RPMI8226 (cell line): ENCODE measurements around the gene MEGF10.
"Not testable (repeated sequence)": the region's sequence is repeated elsewhere in the genome, so short reads cannot be mapped to it uniquely, and the experiment has no call there.

ENCODE experiments used
- DNase-seq: peaks from one replicate; pipeline ENCODE4 v3.0.0-alpha.2; 2015

The MEGF10 gene

DNA sequence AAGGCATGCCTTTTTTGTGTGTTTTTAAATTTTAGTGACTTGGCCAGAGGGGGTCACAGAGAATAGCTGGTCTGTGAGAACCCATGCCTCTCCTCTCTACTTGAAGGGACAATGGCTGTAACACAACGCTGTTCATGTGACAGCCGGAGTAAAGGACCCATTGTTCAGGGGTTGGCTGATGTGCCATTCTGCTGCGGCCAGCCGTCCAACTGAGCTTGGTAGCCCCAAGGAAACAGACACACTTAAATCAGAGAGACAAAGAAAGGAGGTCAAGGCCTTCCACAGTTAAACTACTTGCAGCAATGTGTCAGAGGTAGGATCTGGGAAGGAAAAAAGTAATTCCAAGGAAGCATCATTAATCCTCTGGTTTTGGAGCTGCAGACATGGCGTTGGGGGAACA lies 8.1 kb downstream of the MEGF10 start:
- DNase-seq, result no peak

DNA sequence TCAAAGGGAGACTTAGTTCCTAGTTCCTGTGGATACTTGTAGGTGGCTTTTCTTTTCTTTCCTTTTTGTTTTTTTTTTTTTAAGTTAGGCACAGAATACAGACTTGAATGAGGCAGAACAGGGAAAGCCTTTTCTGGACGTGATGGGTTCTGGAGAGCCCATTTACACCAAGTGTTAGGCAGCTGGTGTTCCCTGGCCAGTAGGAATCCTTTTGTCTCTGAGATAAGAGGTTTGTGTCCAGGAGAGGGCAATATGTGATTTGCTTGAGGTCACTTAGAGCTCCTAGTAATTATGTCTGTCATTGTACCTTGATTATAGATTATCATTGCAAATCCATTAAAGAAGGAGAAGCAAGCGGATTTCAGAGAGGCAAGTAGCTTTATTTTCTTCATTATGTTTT lies 9.1 kb downstream of the MEGF10 start:
- DNase-seq, result no peak

DNA sequence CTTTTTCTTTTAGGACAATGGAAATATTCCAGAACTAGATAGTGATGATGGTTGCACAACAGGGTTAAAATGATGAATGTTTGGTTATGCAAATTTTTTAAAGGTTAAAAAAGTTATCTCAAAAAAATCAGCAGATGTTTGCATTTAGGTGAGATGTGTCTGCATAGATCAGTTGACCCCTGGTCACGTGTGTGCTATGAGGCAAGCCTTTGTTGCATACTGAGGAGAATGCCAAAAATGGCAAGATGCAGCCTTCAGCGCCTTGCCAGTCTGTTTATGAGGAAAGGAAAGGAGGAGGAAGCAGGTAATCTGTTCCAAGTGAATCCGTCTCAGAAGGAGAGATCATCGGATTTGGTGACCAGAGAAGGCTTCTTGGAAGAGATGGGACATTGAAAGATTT lies 11.9 kb downstream of the MEGF10 start:
- no peak for DNase-seq

DNA sequence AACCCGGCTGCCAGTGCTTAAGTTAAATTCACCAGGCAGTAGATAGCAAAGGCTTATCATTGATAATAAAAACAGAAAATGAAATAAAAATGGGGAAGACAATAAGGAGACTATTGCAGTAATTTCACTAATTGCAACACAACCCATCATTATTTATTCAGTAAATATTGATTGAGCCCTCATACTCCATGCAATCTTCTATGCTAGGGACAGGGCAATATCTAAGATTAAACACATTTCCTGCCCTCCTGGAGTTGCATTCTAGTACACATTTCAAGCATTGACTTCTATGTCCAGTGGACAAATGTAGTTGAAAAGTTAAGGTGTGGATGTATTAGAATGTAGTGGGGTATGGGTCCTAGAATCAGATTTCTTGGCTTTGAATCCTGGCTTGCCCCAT lies 12.8 kb downstream of the MEGF10 start:
- DNase-seq, result no peak

DNA sequence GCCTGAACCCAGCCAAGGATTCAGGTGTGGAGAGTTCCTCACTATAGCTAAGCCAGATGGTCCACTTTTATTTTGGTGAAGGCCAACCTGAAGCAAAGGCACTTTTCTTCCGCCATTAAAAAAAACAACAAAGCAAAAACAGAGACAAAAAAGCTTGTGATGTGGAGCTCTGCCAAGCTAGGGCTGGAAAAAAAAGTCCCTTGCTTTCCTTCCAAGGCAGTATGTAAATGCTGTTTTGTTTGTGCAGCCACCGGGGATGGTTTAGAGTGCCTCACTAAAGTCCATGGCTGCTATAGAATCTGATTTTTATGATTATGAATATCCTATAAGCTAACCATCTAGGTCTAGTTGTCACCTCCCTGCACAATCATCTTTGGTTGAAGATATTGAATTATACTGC lies 14.9 kb downstream of the MEGF10 start:
- DNase-seq, result no peak

DNA sequence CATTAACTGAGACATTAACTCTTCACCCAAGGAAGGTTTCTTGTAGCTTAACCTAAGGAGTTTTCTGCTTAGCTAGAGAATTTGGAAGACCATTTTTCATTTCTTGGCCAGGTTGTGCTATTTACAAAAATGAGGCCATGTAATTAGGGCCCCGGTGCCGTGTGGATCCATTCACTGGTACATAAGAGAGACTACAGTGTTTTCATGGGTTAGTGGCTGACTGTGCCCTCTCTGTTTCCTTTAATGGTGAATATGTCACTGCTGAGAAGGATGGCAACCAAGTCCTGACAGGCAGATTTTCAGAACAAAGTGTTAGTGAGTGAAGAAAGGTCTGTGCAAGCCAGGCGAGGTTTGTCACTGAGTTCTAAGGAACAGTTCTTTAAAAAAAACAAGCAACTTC lies 15.4 kb downstream of the MEGF10 start:
- no peak for DNase-seq

DNA sequence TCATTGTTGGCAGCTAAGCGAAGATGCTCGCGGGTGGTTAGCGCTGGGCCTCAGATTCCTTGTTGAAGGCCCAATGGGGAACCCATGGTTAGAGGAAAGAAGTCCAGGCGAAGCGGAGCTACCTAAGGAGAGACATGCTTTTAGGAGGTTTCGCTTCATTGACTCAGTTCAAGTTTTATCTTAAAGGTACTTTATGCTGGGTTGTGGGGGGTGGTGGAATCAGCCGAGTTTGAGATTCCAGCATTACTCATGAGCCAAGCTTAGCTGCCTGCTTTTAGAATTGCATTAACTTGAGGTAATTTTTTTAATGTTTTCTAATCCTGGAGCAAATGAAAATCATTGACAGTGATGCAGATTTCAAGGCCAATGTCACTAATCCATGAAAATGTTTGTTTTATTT lies 16.1 kb downstream of the MEGF10 start:
- DNase-seq, result no peak

DNA sequence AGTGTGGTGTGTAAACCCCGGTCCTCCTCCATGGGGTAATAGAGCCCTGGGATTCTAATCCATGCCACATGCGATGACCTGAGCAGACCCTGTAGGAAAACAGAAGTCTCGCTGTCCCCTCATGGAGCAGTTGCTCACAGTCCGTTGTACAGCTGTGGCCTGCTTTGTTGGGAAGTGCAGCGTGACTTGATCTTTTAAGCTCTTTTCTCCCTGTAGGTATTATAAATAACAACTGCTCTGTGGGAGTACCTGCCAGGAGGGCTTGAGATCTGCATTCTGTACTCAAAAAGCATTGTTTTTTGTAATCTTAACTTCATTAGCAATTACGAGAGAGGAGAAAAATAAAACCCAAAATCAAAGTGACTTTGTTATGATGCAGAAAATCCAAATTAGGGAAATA lies 17.3 kb downstream of the MEGF10 start:
- DNase-seq, result no peak

DNA sequence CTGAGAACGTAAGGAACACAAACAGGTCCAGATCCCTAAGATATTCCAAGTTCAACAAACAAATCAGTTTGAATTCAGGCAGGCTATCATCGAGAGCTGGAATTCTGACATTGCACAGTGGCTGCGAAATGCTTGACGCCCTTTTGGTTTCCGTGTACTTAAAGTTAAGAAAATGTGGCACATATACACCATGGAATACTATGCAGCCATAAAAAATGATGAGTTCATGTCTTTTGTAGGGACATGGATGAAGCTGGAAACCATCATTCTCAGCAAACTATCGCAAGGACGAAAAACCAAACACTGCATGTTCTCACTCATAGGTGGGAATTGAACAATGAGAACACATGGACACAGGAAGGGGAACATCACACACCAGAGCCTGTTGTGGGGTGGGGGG lies 17.7 kb downstream of the MEGF10 start:
- not testable (repeated sequence) for DNase-seq

DNA sequence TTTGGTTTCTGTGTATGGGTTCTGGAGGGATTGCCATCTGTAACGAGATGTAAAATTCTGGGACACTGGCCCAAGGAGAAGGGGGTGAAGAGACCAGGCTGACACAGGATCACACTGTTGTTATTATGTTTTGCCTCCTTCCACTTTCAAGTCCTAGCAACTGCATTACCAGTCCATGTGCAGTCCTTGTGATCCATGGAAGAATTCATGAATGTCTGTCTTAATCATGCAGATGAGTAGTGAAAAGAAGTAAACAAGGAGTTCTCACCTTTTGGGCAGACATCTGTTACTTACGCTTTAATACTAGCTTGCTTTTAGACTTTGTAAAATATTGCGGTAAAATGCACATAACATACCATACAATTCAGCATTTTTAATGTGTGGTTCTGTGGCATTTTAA lies 18.3 kb downstream of the MEGF10 start:
- no peak for DNase-seq

DNA sequence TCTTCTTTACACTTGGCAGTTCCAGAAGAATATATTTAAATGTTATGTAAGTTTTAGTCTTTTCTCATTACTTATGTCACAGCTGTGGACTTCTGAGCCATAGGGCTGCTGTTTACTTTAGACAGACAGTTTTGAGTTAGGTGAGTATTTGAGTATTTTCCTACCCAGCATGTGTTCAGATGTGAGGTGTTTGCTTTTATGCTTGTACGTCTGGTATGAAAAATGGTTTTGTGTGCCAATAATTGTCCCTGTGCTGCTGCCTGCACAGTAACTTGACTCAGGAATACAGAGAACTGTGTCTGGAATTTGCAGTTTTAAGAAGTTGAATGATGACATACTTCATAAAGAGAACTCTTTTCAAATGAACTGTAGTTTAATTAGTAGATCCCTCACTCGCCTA lies 20.8 kb downstream of the MEGF10 start:
- no peak for DNase-seq

DNA sequence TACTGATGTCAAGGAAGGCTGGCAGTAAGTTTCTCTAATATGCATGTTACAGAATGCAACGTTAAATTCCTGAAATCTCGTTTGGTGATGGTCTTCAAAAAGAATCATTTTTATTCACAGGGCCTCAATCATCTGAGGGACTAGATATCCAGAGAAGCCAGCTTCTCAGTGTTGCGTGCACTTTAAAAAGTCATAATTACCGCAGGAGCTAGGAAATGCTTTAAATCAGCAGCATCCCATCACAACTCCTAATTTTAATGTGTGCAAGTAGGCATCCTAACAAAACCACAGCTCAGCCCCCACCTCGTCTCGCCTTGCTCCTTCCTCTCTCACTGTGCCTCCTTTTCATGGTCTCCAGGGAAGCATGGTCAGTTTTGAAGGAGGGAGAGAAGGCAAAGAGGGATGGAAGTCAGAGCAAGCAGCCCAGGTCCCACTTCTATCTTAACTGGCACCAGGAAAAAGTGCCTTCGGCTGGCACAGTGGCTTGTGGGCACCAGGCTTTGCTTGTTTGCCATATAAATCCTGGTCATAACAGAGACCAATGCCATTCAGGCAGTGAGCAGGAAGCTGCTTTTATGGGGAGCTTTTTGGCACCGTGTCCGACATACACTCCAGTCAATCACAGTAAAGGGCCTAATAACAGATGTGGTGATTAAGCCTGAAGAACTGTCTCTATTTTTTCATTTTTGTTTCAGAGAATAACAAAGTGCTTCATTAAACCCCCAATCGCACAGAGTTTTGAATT lies 21.4 kb downstream of the MEGF10 start:
- DNase-seq, result no peak

DNA sequence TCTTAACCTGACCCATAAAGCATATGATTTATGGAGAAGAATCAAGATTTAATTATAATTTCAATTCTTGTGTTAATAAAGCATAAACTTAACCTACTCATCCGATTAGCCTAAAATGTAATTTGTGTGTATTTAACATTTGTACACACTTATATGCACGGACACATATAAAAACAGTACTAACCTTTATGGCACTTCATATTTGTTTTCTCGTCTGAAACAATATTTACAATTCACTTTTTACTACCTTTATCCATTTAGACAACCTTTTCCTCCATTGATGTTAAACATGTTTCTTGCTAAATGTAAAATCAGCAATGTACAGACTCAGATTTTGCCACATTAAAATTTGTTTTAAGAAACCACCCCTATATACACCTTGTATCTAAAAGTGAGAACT lies 22.8 kb downstream of the MEGF10 start:
- DNase-seq, result no peak

DNA sequence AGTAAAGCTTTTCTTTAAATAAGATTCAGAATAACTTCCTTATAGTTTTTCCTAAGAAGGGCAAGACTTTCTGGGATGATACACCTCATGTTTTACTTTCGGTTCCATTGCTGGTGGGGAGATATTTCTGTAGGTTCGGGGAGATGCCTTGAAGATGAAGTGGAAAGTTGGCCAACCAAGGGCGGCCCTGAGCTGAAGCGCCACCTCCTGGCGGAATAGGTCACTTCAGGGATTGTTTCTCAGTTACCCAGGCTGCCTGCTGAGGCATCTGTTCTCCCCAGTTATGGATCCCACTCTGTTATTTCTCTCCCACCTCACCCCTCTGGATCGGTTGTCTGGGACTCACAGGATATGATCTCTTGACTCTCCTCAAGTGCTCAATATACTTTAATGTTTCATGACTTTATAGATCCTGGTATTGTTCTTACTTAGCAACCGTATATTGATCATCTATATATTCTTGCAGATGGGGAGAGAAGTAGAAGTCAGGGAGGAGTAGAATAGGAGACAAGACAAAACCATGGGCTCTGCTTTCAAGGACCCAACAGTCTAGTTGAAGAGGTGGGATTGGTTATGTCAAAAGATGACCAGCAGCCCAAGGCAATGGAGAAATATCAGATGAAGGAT lies 23.4 kb downstream of the MEGF10 start:
- peak; percentile 50 for DNase-seq

DNA sequence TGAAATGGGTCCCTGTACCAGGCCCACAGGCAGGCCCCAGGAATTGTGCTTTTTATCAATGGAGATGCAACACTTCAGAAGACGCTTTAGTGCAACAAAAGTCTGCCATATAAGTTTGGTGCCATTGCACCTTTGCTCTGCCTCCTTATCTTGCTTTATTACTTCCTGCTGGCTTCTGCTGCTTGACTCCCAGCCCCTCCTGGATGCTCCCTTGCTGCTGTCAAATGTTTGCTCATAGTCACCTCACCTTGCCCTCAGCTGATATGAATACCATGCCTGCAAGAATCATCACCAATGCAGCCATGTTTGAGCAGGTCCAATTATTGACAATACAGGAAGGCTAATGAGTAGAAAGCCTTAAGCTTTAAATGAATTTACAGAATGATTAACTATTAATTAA lies 25.4 kb downstream of the MEGF10 start:
- DNase-seq, result no peak

DNA sequence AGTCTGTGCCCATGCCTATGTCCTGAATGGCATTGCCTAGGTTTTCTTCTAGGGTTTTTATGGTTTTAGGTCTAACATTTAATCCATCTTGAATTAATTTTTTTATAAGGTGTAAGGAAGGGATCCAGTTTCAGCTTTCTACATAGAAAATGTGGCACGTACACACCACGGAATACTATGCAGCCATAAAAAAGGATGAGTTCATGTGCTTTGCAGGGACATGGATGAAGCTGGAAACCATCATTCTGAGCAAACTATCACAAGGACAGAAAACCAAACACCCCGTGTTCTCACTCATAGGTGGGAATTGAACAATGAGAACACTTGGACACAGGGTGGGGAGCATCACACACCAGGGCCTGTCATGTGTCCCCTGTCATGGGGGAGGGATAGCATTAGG lies 26.8 kb downstream of the MEGF10 start:
- not testable (repeated sequence) for DNase-seq

DNA sequence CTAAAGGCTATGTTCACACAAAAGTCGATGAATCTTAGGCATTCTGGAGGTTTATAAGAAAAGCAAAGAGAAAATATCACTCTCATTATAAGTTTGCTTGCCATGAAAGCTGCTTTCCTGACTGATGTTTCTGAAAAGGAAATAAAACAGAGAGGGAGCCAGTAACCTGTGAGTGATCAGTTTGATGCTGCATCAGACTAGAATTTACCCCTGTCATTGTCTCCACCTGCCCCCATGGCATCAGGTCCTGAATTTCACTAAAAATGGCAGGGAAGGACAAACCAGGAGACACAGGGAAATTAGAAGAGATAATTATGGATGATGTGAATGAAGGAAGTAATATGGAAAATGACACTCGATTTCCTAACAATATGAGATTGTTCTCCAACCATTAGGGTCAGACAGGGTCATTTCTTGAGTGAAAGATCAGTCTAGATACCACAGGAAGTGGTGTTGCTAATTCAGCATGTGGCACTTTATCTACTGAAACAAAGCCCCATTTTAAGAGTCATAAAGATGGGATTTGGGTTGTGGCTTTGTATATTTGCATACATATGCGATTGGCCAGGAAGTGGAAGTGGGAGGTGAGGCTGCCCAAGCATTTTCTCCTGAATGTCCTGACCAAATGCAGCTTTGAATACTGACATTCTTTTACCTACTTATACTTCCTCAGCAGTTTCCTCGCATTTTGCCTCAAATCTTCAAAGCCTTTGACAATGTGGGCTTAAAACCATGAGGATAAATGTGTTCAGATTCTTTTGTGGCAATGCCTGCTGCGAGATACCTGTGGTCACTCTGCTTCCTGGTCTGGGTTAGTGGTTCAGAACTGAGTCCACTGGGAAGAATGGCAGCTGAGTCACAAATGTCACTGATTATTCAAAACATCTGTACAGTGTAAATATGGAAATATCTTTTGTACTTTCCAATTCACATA lies 29.7 kb downstream of the MEGF10 start:
- no peak for DNase-seq

DNA sequence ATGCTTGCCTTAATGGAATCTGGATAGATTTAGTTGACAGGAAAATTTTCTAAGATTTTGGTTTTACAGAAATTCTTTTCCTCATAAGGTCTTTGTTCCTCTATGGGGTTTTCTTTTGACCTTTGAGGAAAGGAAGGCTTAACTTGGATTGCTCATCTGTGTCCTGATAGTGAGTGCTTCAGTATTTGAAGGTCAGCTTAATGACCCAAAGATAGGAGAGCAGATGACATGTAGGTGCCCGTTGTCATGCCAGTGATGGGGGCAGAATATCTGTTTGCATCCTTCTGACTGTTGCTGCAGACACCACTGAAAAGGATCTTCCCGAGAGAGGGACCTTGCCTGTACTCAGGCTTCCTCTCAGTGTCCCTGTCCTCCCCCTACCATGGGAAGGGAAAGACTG lies 30.9 kb downstream of the MEGF10 start:
- DNase-seq, result no peak

DNA sequence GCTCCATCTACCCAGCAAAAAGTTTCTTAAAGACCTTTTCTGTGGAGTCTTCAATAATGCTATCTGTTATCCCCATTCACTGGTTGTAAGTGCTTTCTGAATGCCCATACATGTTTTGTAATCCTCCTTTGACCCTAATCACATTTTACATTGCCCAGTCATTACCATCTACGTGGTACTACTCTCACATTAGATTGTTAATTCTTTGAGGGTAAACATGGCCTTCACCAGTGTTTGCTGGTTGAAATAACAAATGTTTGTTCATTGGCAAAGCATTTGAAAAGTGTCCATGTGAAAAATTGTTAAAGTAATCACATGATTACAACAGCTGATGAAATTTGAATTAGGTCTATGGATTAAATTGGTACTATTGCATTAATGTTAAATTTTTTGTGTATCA lies 31.8 kb downstream of the MEGF10 start:
- DNase-seq, result no peak

DNA sequence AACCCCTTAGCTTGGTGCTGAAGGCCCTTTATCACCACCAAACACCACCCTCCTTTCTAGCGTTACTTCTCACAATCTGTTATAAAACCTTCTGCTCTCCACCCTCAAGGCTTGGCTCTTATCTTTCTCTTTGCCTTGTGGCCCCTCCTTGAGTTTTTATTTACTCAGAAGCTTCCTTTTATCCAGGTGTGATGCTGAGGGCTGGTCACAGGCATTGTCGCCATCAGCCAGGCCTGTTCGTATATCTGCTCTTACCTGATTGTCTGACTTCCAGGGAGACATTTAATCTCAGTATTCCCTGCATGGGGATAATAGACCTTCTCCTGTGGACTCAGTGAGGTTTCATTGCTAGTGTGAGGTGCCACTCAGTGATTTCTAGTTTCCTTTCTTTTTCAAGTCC lies 34.2 kb downstream of the MEGF10 start:
- no peak for DNase-seq

DNA sequence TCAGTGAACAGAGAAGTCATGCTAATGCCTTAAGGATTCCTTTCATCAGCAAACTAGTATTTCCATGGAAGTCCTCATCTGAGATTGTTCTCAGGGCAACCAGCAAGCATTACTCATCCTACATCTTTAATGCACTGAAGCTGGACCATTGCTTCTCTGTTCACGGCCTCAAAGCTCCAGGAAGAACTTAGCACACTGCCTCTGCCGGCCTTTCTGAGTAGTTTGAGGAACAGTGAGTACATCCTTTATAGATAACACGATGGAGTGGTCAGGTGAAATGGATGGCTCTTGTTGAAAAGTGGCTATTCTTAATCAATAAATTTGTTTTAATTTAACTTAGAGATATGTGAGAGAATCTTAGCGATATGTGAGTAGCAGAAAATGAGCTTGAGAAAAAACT lies 35.8 kb downstream of the MEGF10 start:
- DNase-seq, result no peak

DNA sequence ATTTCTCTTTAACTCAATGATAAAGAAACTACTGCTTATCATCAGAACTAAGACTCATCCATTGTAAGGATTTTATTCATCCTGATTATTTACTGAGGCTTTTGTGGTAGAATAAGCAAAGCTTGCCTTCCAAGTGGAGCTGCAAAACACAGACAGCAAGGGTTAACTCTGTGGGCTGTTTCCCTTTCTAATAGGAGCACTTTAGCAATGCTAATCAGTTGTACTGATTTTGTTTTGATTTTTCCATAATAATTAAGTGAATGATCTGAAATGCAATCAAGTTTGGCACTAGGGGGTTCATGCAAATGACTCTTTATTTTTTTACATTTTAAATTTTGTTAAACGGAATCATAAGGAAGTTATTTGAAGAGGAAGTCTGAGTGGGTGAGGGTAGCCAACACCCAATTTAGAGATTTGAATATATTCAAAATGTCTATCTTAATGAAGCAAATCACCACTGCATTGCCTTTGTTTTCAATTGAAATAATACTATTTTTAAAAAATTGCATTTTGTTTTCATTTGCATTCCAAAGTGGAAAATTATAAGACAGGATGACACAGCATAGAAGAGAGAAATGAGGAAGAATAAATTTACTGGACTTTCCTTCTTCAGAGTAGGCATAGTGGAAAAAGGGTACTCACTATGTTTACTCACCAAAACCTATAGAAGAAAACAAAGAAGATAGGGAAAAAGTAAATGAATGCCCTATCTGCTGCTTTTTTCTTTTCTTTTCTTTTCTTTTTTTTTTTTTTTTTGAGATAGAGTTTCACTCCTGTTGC lies 36.6 kb downstream of the MEGF10 start:
- DNase-seq, result no peak

DNA sequence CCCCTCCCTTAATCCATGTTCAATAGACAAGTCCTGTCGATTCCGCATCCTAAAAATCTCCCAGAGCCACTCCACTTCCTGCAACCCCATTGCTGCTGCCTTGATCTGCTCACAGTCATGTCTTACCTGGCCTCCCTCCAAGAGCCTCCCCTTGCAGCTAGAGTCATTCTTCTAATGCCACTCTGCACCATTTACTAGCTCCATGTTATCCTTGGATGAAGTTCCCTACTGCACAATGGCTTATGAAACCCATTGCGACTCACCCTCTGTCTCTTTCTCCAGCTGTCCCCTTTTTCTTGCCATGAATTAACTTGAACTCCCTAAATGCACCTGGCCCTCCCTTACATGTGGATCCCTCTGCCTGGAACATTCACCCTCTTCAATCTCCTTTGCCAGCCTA lies 39.5 kb downstream of the MEGF10 start:
- no peak for DNase-seq
